DOHH2 (cell line): Measurements from ENCODE around the gene EXOC3.

ENCODE experiments used
- H3F3A ChIP-seq: fragments of 200-600 bp; sonication (generic), shearing (Covaris generic); 2 replicates; pipeline ENCODE4 v1.6.0; 2016; ENCODE audit warnings: antibody characterized with exemption, mild to moderate bottlenecking; ENCODE audit not compliant: control insufficient read depth, insufficient read depth
- H3K27ac ChIP-seq: fragments of 200-600 bp; sonication (generic); 2 replicates; pipeline ENCODE4 v1.5.1; 2014; ENCODE audit warnings: low read depth, mild to moderate bottlenecking, low read length, moderate library complexity
- H3K27me3 ChIP-seq: fragments of 200-600 bp; sonication (generic); 2 replicates; pipeline ENCODE4 v1.6.1; 2014; ENCODE audit warnings: mild to moderate bottlenecking, low read length, mixed read lengths; ENCODE audit not compliant: control insufficient read depth
- H3K36me3 ChIP-seq: fragments of 200-600 bp; sonication (generic); 2 replicates; pipeline ENCODE4 v1.6.1; 2014; ENCODE audit warnings: mild to moderate bottlenecking, low read length, moderate library complexity, mixed read lengths; ENCODE audit not compliant: control insufficient read depth
- H3K4me1 ChIP-seq: fragments of 200-600 bp; sonication (generic); 2 replicates; pipeline ENCODE4 v1.6.1; 2014; ENCODE audit warnings: mild to moderate bottlenecking, low read length, mixed read lengths; ENCODE audit not compliant: control insufficient read depth
- H3K4me2 ChIP-seq: fragments of 200-600 bp; sonication (generic); 2 replicates; pipeline ENCODE4 v1.6.0; 2014; ENCODE audit warnings: mild to moderate bottlenecking, low read length, moderate library complexity
- H3K4me3 ChIP-seq: fragments of 200-600 bp; sonication (generic); 2 replicates; pipeline ENCODE4 v1.5.1; 2014; ENCODE audit warnings: mild to moderate bottlenecking, low read length, mixed read lengths
- H3K79me2 ChIP-seq: fragments of 200-600 bp; sonication (generic); 2 replicates; pipeline ENCODE4 v1.6.1; 2014; ENCODE audit warnings: mild to moderate bottlenecking, low read length, mixed read lengths; ENCODE audit not compliant: control insufficient read depth
- H3K9me2 ChIP-seq: fragments of 200-600 bp; sonication (generic); replicated peaks from 2 replicates; pipeline ENCODE4 v1.6.1; 2014; ENCODE audit warnings: mild to moderate bottlenecking, low read length, mixed read lengths; ENCODE audit not compliant: control insufficient read depth
- H3K9me3 ChIP-seq: fragments of 200-600 bp; sonication (generic); 2 replicates; pipeline ENCODE4 v1.6.1; 2014; ENCODE audit warnings: antibody characterized with exemption, low read length, mixed read lengths; ENCODE audit not compliant: control insufficient read depth, insufficient read depth
- H4K20me1 ChIP-seq: fragments of 200-600 bp; sonication (generic); 2 replicates; pipeline ENCODE4 v1.6.0; 2014; ENCODE audit warnings: low read depth, mild to moderate bottlenecking, antibody characterized with exemption, low read length, moderate library complexity; ENCODE audit not compliant: control insufficient read depth, insufficient read depth
- CTCF ChIP-seq: fragments of 200-600 bp; sonication (generic); IDR thresholded peaks from one replicate; pipeline ENCODE4 v1.5.1; 2014; ENCODE audit warnings: antibody characterized with exemption, mild to moderate bottlenecking, low read depth, low read length; ENCODE audit not compliant: poor library complexity, severe bottlenecking
- EZH2phosphoT487 ChIP-seq: fragments of 200-600 bp; sonication (generic); IDR thresholded peaks from 2 replicates; pipeline ENCODE4 v1.6.1; 2017; ENCODE audit warnings: borderline replicate concordance, mild to moderate bottlenecking, antibody characterized with exemption, low read length, moderate library complexity, mixed read lengths

The EXOC3 gene

DNA sequence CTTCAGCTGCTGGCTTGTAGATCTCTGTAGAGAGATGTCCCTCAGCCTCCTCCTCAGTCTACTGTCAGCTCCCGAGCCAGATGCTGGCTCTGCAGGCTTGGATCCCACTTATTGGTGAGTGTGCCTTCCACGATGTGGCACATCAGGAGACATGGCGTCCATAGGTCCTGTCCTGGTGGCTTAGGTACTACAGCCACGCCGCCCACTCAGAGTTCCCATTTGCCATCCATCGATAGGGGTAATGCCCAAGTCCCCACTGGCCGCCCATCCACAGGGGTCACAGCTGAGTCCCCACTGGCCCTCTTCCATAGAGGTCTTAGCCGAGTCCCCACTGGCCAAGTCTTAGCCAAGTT is 17.3 kb downstream of the EXOC3 start:
- Histone ChIP-seq H3K4me2 (no peak overlapping the region), H3K79me2 (peaks cover 35% of the 10 kb centered on the region), H3K9me2 (no peaks in the 10 kb centered on the region), H3K27me3 (no peaks in the 10 kb centered on the region), H3K4me1 (peaks cover 7% of the 10 kb centered on the region), H3K9me3 (no peaks in the 10 kb centered on the region), H3F3A (peaks cover 5% of the 10 kb centered on the region; the same call in 1 of the 2 replicates), H3K36me3 (peaks cover 83% of the 10 kb centered on the region), H3K27ac (no peak overlapping the region), H4K20me1 (no peaks in the 10 kb centered on the region), H3K4me3 (no peak overlapping the region)
- TF ChIP-seq EZH2phosphoT487 = no peak
- no peak for TF ChIP-seq CTCF

DNA sequence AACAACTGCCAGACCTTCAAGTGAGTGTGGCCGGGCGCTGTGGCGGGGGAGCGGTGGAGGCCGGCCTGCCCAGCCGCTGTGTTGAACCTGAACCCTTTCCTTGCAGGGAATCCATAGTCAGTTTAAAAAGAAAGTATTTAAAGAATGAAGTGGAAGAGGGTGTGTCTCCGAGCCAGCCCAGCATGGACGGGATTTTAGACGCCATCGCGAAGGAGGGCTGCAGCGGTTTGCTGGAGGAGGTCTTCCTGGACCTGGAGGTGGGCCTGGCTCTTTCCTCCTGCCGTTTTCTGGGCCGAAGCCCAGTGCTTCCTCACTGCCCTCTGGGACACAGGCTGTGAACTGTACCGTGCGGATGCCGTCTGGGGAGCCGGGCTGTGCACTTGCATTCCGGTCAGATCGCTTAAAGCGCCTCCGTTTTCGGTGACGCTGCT is 19.1 kb downstream of the EXOC3 start:
- peaks cover 18% of the 10 kb centered on the region for H3K79me2 ChIP-seq
- H3K4me2 ChIP-seq = no peak overlapping the region
- peaks cover 7% of the 10 kb centered on the region for H3K4me1 ChIP-seq
- peaks cover 81% of the 10 kb centered on the region for H3K36me3 ChIP-seq
- H3K9me3 ChIP-seq = no peaks in the 10 kb centered on the region
- TF ChIP-seq EZH2phosphoT487 (no peak), CTCF (no peak)
- H4K20me1 ChIP-seq = no peaks in the 10 kb centered on the region
- no peak overlapping the region for H3K4me3 ChIP-seq
- H3K9me2 ChIP-seq = no peaks in the 10 kb centered on the region
- peaks cover 5% of the 10 kb centered on the region; the same call in 1 of the 2 replicates for H3F3A ChIP-seq
- no peak overlapping the region for H3K27ac ChIP-seq
- H3K27me3 ChIP-seq = no peaks in the 10 kb centered on the region

- no peaks in the 10 kb centered on the region for H3K9me2 ChIP-seq
- H3K27me3 ChIP-seq = no peaks in the 10 kb centered on the region
- H4K20me1 ChIP-seq = no peaks in the 10 kb centered on the region
- peaks cover 5% of the 10 kb centered on the region; the same call in 1 of the 2 replicates for H3F3A ChIP-seq
- H3K36me3 ChIP-seq = peaks cover 69% of the 10 kb centered on the region
- H3K4me2 ChIP-seq = no peak overlapping the region
- no peak for TF ChIP-seq EZH2phosphoT487
- no peak for TF ChIP-seq CTCF
- no peak overlapping the region for H3K27ac ChIP-seq
- H3K9me3 ChIP-seq = no peaks in the 10 kb centered on the region
- peaks cover 5% of the 10 kb centered on the region; the same call in 1 of the 2 replicates for H3K79me2 ChIP-seq
- peaks cover 7% of the 10 kb centered on the region for H3K4me1 ChIP-seq
- no peak overlapping the region for H3K4me3 ChIP-seq
Measured at GRCh38 chr5:463301-463700, 20.3 kb downstream of the EXOC3 start.
